ENCODE results near the gene DACH1.

DACH1 gene

GRCh38 chr13:71583581-71583980, 283.4 kb downstream of the DACH1 start:
- no peak for DNase-seq (ENCODE audit: low spot score)

DNA sequence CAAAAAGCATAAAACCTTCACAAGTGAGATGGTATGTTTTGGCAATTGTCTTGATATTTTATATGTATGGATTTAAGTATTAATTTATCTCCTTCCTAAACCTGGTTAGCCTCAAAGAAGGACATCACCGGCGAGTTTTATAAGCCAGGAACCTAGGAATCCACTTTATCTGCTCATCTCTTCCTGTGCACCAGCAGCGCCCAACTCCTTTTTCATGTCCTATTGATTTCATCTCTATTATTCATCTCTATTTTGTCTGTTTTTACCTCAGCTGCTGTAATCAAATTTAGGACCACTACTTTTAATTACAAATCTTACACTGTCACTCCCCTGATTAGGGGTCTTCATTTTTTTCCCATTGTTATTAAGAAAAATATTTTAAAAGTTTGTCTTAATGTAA, 286.4 kb downstream of the DACH1 start:
- DNase-seq (ENCODE audit: low spot score), result no peak

DNA sequence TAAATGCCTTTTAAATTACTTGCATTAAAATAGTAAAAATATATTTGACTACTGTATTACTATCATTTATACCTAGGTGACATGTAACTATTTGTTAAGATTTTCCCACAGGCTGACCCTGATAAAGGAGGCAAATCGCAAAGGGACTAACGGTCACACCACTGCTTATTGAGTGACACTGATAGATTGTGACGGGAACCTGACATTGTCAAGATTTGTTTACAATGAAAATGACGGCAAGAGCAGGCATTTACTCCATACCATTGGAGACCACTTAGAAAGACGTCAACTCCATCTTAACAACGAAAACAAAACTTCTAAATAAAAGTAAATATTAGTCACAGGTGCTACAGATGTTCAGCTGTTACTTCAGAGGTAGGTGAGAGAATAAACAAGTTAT, 289.0 kb downstream of the DACH1 start:
- no peak for DNase-seq (ENCODE audit: low spot score)

DNA sequence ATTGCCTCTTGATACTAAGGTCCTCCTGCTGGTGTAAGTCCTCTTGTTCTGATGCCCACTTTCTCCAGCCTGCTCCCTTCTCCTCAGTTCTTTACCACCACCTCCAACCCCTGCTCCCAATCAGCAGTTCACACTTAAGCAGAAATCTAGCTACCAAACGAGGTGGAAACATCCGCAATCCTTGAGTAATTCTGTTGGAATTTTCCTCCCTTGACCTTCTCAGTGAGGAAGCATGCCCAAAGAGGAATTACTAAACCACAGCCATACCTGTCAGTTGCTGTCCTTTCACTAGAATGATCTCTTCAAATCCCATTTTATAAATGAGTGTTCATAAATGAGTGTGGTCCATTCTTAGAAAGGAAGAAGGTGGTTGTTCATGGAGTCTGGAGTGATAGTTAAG, 289.9 kb downstream of the DACH1 start:
- DNase-seq (ENCODE audit: low spot score), result no peak

GRCh38 chr13:71576571-71576970, 290.4 kb downstream of the DACH1 start:
- DNase-seq (ENCODE audit: low spot score), result no peak

DNA sequence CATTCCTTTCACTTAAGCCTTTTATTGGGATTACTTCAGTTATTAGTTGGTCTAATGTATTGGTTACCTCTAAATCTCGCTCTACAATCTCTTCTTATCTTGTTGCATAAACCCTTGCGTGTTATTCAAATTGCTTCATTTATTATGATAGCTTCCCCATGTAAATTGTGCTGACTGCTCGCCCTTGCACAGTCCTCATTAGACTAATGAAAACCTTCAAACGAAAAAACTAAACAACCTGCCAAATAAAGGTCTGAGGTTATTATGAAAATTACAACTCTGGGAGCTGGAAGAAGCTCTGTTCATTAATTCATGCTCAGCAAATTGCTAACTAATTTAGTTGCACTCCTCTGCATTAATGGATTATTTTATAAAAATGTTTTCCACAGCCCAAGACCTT, 320.1 kb downstream of the DACH1 start:
- DNase-seq (ENCODE audit: low spot score), result no peak

DNA sequence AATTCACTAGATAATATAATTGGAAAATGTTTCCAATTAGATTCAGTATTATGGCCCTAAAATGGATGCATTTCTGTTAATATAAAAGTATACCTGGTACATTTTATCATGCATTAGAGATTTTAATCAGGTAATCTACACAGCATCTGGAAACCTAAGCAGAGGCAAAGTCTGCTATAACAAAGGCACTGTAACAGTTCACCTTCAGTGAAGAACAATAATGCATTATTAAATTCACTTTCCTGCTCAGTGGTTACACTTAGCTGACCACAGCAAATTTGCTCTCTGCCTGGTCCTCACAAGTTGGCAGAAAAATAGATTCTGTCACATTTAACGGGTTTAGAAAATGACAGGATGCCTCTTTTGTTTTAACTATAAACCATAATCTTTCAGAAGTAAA, 326.9 kb downstream of the DACH1 start:
- no peak for DNase-seq (ENCODE audit: low spot score)

GRCh38 chr13:71536201-71536600, 330.8 kb downstream of the DACH1 start:
- no peak for DNase-seq (ENCODE audit: low spot score)

DNA sequence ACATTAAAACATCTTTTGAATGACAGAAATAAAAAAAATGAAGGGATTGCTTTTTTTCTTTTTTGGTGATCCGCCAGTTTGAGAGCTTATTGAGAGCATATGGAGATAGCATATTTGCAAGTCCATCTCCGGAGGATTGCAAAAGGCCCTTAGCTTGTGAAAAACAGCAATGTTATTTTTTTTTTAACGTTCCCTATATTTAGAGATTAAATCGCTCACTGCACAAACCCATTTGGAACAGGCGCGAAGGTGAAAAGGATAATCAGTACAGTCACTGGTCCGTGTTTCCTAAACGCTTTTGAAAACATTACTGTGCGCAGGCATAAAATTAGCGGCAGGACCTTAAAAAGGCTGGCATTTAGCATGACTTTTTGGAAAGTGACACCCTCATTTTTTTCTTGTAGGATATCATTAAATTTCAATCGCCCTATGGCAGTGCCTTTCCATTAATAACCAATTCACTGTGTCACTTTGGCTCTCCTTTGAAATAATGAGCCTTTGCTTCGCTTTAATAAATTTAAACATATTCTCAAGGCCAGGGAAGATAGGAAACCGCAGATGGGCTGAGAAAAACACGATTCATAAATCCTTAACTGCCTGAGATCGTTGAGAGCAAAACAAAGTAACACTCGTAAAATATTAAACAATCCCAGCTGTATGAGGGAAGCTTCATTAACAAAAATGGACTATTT, 342.2 kb downstream of the DACH1 start:
- no peak for DNase-seq (ENCODE audit: low spot score)

GRCh38 chr13:71524245-71524612, 342.8 kb downstream of the DACH1 start:
- no peak for DNase-seq (ENCODE audit: low spot score)

DNA sequence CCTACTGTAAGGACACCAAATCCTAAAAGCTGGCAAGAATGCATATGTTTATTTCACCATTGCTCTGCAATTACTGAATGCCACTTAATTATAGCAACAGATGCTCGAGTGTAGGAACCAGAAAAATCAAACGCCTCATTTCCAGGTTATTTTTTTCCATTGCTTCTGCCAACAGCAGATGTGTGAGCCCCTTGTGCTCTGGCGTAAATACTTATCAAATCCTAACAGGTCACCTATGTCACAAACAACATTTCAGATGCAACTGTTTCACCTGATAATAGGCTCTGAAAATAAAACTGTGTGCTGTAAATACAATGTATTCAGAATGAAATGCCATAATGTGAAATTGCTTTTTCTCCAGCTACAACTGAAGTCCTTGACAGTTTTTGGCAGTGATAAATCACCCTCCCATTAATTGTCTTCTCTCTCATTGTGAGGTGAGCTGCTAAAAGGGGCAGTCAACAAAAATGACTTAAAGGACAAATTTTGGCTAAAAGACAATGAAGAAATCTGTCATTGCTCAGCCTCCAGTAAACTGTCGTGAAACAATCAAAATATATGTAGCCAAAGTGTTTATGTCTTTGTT, 344.0 kb downstream of the DACH1 start:
- no peak for DNase-seq (ENCODE audit: low spot score)

- no peak for DNase-seq (ENCODE audit: low spot score)
Measured at GRCh38 chr13:71517004-71517403, 350.0 kb downstream of the DACH1 start.

GRCh38 chr13:71516521-71516920, 350.5 kb downstream of the DACH1 start:
- no peak for DNase-seq (ENCODE audit: low spot score)

- no peak for DNase-seq (ENCODE audit: low spot score)
Measured at GRCh38 chr13:71515744-71516038, 351.3 kb downstream of the DACH1 start.

- DNase-seq (ENCODE audit: low spot score), result no peak
Measured at GRCh38 chr13:71514900-71515743, 351.9 kb downstream of the DACH1 start.

GRCh38 chr13:71513411-71514033, 353.5 kb downstream of the DACH1 start:
- DNase-seq (ENCODE audit: low spot score), result no peak

DNA sequence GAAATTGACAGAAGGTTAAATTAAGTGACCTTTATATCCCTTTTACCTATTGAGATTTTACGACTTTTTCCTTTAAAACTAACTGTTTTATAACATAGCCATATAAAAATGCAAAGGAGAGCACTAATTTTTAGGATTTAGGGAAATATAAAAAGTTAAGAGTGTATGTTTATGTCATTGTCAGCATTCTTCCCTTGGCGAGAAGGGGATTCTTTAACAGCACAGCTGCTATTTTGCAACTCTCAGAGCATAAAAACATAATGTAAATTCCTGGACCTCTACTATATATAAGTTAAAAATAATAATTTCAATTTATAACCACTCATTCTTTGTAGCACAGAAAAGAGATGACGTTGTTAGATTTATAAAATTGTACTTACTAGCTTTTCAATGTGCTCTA, 363.2 kb downstream of the DACH1 start:
- no peak for DNase-seq (ENCODE audit: low spot score)

DNA sequence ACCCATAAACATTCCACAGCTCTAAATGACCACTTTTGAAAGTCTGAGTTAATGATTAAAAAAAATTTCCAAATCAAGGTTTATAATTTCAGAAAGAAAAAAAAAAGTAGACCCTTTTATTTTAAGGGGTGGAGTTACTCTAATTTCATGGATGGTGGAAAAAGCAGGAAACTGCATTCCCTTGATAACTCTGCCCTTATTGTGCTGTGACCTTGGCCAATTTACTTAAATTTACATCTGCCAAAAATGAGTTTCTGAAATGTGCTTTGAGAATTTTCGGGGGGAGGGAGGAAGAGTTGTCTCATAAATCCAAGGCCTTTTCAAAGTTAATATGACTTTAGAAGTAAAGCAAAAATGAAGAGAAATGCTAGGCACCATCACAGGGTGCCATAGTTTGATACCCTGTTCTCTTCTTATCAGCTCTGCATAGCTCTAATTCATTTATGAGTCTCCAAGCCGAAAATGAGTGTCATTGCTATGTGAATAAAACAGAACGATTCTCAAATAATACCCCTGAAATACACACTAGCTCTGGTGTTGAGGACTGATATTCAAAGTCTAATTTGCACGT, 367.0 kb downstream of the DACH1 start:
- DNase-seq (ENCODE audit: low spot score), result no peak

DNA sequence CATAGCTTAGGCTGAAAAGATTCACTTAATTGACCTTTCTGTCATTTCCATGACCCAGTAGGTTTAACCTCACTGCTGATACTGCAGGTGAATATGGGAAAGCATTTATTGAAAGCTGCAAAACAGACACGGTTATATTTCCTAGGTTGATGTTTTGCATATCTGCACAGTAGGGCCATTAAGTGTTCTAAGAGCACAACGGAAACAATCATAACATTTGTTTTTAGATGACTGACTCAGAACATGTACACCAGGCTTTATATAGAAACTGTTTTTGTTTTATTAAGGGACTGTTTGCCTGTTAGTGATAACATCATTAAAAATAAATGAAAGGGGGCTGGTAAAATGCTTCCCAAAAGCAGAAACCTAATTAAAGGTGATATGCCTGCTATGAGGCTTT, 367.8 kb downstream of the DACH1 start:
- DNase-seq (ENCODE audit: low spot score), result no peak

- no peak for DNase-seq (ENCODE audit: low spot score)
Measured at GRCh38 chr13:71493189-71493588, 373.8 kb downstream of the DACH1 start.

DNA sequence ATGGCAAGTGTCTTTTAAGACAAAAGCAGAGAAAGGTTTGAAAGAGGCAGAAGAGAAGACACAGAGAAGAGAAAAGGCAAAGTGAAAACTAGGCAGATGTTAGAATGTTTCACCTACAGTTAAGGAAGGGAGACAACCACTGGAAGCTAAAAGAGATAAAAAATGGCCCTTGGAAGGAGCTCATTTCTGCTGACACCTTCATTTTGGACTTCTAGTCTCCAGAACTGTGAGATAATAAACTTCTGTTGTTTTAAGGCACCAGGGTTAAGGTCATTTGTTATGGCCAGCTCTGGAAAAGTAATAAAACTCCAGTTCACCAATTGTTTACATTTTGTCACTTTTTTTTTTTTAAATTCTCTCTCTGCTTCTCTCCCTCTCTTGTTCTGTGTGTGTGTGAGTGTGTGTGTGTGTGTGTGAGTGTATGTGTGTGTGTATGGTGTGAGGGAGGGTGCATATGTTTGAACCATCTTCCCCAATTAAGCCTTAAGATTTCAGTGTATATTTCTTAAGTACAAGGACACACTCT, 374.6 kb downstream of the DACH1 start:
- DNase-seq (ENCODE audit: low spot score), result no peak

- no peak for DNase-seq (ENCODE audit: low spot score)
Measured at GRCh38 chr13:71491010-71491409, 376.0 kb downstream of the DACH1 start.

- no peak for DNase-seq (ENCODE audit: low spot score)
Measured at GRCh38 chr13:71489041-71489440, 378.0 kb downstream of the DACH1 start.

Data from hepatic stellate cell (primary cell).